Measurements from ENCODE around the gene DUSP6.
A peak's percentile ranks its signal among the peaks of the same experiment; 100 is the strongest.

The DUSP6 gene, protein sequence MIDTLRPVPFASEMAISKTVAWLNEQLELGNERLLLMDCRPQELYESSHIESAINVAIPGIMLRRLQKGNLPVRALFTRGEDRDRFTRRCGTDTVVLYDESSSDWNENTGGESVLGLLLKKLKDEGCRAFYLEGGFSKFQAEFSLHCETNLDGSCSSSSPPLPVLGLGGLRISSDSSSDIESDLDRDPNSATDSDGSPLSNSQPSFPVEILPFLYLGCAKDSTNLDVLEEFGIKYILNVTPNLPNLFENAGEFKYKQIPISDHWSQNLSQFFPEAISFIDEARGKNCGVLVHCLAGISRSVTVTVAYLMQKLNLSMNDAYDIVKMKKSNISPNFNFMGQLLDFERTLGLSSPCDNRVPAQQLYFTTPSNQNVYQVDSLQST

DNA sequence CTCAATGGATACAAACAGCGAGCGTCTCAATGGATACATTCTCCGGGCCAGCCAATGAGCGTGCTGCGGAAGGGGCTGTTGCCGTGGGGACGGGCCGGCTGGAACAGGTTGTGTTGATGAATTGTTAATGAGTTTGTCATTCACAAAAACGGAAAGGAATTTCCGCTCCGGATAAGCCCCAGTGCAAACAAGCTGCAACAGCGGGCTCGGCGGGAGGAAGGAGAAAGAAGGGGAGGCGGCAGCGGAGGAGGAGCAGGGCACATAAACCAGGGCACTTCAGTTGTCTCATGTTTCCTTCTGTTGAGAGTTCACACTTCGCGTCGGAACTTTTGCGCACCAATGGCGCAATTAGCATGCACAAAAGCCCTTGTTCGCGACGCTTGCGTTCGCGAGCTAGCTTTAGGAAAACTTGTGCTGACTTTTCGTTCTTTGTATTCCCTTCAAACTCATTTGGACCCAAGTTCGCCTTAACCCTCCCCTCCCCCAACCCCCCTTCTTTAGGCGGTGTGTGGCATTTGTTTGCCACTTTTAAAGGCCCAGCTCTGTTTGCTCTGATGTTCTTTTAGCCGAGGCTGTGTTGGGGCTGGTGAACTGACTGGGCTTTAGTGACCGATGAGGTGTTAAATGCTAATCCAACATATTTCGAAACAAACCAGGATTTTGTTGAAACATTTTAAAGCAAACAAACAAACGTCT is at the start of gene DUSP6:
DUSP6 (minus strand) TSS at position 10 of the 696 bp plus-strand sequence. CDS start 462 bp downstream, outside the sequence.
- peak; percentile 98 for DNase-seq

DNA sequence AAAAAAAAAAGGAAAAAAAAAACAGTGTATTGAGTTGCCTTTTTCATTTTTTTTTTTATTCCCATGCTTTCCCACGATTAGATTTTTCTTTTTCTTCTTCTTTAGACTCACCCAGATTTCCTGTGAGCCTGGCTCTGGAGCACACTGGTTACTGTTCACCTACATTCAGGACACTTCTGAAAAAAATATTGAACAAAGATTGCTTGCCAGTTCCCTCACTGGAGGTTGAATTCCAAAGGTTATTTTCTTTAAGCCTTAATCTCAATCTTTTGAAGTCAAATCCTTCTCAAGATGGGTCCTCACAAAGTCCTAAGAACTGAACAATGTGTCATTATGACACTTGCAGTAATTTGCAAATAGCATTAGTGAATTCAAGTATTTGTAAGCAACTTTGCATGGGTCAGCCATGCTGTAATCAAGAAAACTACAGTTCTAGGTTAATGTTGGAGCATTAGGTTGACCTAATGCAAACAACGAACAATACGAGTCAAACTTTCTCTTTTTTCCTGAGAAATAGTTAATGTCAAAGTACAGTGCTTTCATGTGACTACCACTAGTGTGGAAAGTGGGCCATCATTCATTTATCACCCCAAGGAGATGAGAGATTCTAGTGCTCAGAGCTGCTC is 49.2 kb upstream of the DUSP6 start:
- no peak for DNase-seq

GRCh38 chr12:89400415-89400814 is 48.1 kb upstream of the DUSP6 start:
- DNase-seq, result no peak

- DNase-seq, result no peak
These were observed 43.4 kb upstream of the DUSP6 start for GRCh38 chr12:89395712-89396111.

DNA sequence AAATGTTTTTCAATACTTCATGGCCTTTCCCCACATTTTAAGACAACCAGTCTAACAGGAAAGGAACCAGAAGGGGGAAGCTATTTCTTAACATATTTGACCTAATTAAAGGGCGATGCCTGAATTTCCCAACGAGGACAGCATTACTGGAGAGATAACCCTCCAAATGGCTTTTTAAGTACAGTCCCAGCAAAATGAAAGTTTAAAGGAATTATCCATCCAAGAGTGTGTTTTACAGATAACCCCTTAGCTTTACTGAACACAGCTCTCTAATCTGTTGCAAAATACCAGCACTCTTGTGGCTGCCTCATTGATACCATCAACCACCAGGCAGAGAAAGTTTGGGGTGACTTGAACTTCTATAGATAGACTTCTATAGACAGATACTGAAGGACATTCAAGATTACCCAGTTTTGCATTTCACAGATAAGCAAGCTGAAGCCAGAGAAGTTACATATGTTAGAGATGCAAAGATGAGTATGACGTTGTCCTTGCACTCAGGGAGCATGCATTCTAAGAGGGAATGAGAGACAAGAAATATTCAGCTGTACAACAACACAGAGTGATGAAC is 41.3 kb upstream of the DUSP6 start:
- peak; percentile 76 for DNase-seq

- peak; percentile 89 for DNase-seq
These were observed 40.1 kb upstream of the DUSP6 start for GRCh38 chr12:89392391-89392790.

GRCh38 chr12:89391726-89392336 is 39.5 kb upstream of the DUSP6 start:
- DNase-seq, result no peak

DNA sequence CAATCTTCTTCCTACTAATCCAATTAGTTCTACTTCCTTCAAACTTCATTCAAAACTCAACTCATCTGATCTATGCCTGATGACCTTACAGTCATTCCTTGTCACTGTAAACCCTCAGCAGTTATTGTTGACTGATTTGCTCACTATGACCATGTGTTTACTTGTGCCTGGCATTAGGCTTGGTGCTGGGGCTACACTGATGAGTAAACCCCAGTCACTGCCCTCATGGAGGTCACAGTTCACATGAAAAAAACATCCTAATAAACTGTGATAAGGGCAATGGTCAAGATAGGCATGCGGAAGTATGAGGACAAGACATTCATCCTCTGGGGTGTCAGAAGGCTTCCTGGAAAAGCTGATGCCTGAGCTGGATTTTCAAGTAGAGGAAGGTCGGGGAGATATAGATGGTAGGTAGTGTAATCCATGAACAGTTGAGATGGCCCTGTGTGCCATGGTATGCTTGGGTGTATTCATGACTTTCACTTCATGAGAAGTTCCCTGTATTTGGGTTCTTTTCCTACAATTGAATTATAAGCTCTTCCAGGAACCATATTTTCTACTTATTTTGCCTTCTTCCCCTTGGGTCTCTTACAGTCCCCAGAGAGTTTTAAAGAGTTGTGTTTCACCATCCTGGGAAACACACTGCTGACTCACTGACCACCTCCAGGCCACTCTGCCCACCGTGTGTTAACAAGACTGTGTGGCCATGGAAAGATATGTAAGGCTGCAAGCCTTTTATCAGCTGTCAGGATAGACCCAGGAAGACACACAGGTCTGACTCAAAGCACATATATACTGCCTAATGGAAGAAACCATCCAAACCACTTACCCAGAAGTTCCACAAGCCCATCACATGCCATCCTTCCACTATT is 38.7 kb upstream of the DUSP6 start:
- peak; percentile 93 for DNase-seq

- DNase-seq, result peak; percentile 79
These were observed 37.7 kb upstream of the DUSP6 start for GRCh38 chr12:89389755-89390661.

- DNase-seq, result no peak
These were observed 33.8 kb upstream of the DUSP6 start for GRCh38 chr12:89386138-89386537.

DNA sequence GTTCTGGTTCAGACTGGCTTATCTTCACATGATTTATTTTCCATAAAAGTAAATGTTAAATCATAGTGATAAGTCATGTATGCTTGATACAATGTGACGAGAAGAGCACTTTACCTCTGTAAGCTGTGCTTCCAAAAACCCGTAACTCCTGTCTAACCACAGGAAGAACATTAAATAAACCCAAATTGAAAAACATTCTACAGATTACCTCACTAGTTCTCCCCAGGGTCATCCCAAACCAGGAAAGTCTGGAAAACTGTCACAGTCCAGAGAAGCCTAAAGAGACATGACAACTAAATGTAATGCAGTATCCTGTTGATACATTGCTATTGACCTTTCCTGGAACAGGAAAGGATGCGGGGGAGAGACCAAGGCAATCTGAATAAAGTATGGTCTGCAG is 32.5 kb upstream of the DUSP6 start:
- DNase-seq, result no peak

- peak; percentile 71 for DNase-seq
These were observed 31.9 kb upstream of the DUSP6 start for GRCh38 chr12:89384050-89384758.

DNA sequence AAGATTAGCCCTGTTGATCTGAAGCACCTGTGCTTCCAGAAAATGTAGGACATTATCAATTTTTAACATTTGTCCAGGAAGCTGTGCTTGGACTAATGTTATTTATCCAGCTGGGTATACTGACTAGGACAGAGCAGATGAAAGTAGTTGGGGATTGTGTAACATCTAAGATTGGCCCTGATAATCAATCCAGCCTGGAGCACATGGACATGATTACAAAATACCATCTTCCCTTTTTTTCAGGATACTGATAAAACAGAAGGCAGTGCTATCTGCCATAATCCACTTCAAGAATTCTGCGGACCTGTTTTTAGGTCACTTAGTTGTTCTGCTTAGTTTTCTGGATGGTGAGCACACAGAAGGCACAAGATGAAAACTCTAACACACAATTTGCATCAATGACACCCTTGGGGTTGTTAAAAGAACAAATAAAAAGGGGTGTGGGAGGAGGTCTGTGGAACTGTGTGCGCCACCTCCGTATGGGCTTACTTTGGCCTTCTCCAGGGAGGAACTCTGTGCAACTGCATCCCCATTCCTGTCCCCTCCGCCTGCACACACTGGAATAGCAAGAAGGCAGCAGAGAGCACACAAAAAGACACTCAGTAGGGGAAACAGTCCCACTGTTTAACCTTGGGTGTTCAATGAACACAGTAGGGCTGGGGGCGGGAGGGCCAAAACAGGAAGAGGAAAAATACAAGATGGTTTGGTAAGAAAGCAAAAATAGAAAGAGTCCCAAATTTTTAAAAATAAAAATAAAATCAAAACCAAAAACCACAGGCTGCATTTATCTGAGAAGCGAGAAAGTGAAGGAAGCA is 31.1 kb upstream of the DUSP6 start:
- DNase-seq, result peak; percentile 34

DNA sequence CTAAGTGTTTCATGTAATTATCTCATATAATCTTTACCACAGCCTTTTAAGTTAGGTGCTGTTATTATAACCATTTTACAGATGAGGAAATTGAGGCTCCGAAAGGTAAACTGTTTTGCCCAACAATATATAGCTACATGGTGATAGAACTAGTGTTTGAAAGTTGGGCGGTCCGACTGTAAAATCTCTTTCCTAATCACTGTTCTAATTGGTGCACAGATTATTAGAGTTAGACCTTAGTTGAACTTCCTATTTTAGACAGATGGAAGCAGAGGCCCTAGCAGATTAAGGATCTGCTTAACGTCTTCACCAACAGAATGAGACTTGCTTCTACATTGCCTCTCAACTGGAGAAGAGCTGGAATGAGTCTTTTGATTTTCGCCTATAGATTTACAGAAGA is 30.0 kb upstream of the DUSP6 start:
- DNase-seq, result peak; percentile 58

DNA sequence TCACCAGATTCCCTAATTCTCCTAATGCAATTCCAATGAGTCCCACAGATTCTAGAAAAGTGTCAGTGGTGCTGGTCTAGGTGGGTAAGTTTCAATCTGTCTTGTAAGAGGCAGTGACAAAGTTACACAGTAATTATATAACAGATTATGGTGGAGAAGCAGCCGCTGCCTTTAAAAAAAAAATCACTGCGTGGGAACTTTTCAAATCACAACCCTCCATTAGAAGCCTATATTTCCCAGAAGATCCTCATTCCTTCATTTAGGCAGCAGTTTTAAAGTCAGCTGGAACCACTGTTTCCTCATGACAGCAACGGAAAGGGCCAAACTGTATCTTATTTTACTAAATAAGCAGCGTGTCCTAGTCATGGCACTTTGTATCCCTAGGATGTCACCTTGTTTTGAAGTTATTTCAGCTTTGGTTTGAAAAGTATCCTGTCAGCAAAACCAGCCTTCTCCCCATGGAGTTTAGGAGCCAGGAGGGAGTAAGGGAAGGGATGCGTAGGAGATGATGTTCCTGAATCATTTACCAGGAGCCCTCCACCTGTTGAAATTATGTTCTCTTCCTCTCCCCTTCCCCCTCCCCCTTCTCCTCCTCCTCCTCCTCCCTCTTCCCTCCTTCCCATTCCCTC is 27.7 kb upstream of the DUSP6 start:
- DNase-seq, result no peak

- no peak for DNase-seq
These were observed 27.0 kb upstream of the DUSP6 start for GRCh38 chr12:89379148-89379838.

- no peak for DNase-seq
These were observed 24.5 kb upstream of the DUSP6 start for GRCh38 chr12:89376844-89377243.

DNA sequence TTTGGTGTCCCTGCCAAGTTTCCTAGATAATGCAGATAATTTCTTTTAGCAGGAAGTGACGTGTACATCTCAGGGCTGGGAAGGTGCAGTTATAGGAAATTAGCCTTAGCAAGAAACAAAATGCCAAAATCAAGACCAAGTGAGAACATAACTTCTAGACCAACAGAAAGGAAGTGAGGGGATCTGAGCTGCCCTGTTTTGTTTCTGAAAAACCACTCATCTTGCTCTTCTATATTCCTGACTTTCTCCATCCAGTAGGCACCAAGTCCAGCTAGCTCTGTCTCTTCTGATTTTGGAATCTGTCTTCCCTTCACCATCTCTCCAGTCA is 23.9 kb upstream of the DUSP6 start:
- no peak for DNase-seq
